GM21390 (cell line): ENCODE results near the gene STKLD1.
"Not testable (repeated sequence)": the region's sequence is repeated elsewhere in the genome, so short reads cannot be mapped to it uniquely, and the experiment has no call there.

Experiments
- ATAC-seq: cut with Tn5 transposase; IDR thresholded peaks from one replicate; pipeline ENCODE4 v1.9.1; 2021; ENCODE audit not compliant: unreplicated experiment

The STKLD1 gene

DNA sequence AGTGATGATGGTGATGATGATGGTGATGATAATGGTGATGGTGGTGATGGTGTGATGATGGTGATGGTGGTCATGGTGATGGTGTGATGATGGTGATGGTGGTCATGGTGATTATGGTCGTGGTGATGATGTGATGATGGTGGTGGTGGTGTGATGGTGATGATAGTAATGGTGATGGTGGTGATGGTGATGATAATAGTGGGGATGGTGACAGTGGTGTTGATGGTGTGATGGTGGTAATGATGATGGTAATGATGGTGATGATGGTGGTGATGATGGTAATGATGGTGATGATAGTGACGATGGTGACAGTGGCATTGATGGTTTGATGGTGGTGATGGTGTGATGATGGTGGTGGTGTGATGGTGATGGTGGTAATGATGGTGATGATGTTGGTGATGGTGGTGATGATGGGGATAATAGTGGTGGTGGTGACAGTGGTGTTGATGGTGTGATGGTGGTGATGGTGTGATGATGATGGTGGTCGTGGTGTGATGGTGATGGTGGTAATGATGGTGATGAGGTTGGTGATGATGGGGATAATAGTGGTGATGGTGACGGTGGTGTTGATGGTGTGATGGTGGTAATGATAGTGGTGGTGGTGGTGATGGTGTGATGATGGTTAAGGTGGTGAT is 6.5 kb downstream of the STKLD1 start:
- ATAC-seq: no peak

GRCh38 chr9:133383438-133383837 is 7.3 kb downstream of the STKLD1 start:
- no peak for ATAC-seq

DNA sequence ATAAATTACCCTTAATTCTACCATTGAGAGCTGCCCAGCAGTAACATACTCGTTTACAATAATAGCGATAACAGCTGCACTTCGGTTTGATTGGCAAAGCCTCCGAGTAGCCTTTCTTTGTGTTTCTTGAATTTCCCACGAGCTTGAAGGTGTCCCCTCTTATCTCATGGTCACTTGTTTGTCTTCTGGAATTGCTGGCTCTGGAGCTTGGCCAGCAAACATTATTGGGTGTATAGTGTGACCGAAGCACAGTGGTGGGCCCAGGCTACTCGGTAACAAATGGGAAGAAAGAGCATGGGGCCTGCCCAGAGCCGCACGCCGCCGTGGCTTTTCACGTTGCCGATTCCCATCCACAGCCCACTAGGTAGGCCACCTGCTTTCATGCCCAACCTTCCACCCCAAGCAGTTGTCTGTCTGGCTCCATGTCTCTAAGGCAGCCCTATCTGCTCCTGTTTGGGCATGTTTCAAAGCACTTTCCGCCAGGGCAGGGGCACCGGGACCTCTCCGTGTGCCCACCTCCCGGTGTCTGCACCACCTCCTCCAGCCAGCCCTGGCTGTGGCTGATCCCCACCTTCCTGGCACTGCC is 8.7 kb downstream of the STKLD1 start:
- no peak for ATAC-seq

GRCh38 chr9:133385452-133385851 is 9.3 kb downstream of the STKLD1 start:
- no peak for ATAC-seq

- no peak for ATAC-seq
These were observed 10.2 kb downstream of the STKLD1 start for GRCh38 chr9:133386338-133386737.

DNA sequence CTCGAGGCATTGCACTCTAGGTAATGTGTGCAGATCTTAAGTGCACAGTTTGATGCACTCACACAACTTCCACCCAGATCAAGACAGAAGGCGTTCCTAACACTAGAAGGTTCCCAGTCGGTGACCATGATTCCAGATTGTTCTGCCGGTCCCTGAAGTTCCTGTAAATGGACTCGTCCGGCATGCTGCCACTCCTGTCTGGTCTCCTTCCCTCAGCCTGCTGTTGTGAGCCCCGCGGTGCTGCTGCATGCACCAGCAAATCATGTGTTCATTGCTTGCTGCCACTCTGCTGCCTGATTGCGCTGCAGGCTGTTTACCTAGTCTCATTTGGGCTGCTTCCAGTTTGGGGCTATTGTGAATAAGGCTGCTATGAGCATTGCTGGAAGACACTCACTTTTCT is 11.5 kb downstream of the STKLD1 start:
- ATAC-seq: no peak

- ATAC-seq: no peak
These were observed 12.9 kb downstream of the STKLD1 start for GRCh38 chr9:133389025-133389557.

- no peak for ATAC-seq
These were observed 13.4 kb downstream of the STKLD1 start for GRCh38 chr9:133389562-133389961.

GRCh38 chr9:133390713-133391112 is 14.5 kb downstream of the STKLD1 start:
- no peak for ATAC-seq

GRCh38 chr9:133391449-133391848 is 15.3 kb downstream of the STKLD1 start:
- ATAC-seq: not testable (repeated sequence)

DNA sequence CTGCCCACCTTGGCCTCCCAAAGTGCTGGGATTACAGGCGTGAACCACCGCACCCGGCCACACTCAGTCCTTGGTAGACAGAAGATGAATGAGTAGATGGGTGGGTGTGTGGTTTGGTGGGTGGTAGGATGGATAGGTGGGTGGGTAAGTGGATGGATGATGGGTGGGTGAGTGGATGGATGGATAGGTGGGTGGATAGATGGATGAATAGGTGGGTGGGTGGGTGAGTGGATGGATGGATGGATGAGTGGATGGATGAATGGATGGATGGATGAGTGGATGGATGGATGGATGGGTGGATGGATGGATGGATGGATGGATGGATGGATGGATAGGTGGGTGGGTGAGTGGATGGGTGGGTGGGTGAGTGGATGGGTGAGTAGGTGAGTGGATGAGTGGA is 16.1 kb downstream of the STKLD1 start:
- not testable (repeated sequence) for ATAC-seq

GRCh38 chr9:133393399-133393798 is 17.2 kb downstream of the STKLD1 start:
- no peak for ATAC-seq

DNA sequence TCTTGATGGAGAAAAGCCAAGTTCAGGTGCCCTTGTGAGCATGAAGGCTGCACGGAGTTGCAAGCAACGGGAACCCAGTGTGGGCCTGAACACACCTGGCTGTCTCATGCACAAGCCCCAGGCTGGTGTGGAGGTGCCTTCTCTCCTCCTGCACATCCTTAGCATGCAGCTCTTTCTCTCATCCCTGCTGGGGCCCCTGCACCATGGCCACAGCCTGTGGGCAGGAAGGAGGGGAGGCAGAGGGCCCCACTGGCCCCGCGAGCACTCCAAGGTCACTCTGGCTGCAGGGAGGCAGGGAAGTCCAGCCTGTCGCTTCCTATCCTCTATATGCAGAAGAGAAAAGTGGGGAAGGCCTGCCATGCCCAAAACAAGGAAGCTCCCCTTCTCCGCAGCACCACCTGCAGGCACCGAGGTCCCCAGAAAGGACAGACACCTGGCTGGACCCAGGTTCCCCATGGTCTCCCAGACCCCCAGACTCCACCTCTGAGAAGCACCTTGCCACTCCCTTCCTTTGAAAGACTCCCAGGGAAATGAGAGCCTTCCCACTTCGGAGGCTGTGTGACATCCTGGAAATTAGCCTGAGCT is 18.6 kb downstream of the STKLD1 start:
- ATAC-seq: no peak

DNA sequence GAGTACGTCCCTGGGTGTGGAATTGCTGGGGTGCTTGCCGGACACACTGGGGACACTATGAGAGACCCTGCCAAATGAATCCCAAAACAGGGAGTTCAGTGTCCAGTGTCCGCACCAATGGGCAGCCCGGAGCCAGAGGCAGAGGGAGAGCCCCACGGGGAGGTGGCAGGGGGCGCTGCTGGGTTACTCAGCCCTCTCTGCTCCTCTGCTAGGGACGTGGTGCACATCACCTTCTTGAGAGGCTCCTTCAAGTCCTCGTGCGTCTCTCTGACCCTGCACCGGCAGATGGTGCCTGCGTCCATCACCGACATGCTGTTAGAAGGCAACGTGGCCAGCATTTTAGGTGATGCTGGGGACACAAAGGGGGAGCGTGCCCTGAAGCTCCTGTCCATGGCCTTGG is 20.8 kb downstream of the STKLD1 start:
- ATAC-seq: no peak

DNA sequence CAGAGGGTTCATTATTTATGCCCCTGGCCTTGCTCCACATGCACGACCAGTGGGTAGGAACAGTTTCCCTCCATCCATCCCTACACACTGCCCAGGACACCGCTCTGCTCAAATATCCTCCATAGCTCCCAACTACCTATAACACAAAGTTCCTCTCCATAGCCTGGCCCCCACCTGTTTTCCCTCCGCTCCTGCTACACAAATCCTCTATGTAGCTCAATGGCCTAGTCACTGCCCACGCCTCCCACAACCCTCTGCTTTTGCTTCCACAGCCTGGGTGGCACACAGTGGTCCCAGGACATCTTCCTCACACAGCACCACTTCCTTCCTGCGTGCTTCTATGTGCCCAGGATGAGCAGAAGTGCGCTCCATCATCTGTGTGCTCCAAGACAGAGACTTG is 21.2 kb downstream of the STKLD1 start:
- no peak for ATAC-seq

DNA sequence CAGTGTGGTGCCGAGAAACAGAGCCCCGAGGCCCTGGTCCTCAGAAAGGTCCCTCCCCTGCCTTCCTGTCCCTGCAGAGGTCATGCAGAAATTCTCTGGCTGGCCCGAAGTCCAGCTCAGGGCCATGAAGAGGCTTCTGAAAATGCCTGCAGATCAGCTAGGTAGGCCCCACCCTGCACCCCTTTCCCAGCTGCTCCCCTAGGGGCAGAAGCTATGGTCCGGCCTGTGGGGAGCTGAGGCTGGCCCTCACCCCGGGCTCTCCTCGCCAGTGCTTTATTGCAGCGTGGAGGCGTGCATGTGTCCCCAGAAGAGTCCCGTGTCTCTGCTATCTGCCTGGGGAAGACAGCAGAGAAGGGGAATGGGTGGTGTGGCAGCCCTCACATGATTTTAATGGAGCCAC is 21.7 kb downstream of the STKLD1 start:
- ATAC-seq: no peak

DNA sequence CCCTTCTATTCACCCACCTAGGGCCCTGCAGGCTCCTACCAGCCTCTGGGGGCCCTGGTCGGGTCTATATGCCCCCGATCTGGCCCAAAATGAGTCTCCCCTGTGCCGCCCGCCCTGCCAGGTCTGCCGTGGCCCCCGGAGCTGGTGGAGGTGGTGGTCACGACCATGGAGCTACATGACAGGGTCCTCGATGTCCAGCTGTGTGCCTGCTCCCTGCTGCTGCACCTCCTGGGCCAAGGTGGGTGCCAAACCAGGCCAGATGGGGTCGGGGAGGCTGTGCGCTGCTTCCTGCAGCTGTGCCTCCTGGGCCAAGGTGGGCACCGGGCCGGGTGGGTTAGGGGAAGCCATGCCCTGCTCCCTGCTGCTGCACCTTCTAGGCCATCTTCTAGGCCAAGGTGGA is 24.1 kb downstream of the STKLD1 start:
- no peak for ATAC-seq

DNA sequence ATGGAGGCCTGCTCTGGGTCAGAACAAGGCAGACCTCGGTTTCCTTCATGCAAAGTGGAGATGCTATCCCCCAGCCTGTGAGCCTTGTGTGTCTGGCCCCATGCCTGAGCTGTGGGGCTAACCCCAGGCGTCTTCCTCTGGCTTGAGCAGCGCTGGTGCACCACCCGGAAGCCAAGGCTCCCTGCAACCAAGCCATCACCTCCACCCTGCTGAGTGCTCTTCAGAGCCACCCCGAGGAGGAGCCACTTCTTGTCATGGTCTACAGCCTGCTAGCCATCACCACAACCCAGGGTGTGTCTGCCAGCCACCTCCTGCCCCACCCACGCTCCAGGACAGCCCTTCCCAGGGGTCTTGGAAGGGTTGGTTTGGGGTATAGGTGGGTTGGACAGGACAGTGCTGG is 25.4 kb downstream of the STKLD1 start:
- no peak for ATAC-seq

DNA sequence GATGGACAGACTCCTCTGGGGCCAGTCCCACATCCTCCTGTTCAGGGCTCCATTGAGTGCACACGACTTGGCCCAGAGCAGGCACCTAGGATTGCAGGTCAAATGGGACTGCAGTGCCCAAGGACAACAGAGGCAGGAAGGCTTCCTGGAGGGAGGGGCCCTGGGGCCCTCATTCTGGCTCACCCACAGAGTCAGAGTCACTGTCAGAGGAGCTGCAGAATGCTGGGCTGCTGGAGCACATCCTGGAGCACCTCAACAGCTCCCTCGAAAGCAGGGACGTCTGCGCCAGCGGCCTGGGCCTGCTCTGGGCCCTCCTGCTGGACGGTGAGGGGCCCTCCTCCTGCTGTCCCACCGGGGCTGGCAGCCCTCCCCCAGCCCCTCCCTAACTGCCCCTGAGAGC is 26.5 kb downstream of the STKLD1 start:
- no peak for ATAC-seq

DNA sequence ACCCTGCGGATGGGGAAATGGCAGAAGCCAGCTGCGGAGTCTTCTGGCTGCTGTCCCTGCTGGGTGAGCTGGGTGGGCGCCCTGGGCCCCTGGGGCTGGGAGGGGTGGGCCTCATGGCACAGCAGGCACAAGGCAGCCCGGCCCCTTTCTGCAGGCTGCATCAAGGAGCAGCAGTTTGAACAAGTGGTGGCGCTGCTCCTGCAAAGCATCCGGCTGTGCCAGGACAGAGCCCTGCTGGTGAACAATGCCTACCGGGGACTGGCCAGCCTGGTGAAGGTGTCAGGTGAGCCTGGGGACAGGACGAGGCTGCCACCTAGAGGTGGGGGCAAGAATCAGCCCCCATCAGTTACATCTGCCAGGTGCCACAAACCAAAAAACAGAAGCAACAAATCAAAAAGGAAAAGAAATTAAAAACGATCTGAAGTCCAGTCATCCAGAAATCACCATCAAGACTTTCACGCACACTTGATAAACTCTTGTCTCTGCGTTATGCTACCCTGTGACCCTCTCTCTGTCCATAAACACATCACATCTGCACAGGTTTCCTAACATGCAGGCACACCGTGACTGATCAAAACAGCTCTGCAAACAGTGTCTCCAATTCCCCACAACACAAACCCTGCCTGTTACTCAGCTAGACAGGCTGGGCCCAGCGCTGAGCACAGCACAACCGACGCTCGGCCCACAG is 27.7 kb downstream of the STKLD1 start:
- ATAC-seq: no peak

DNA sequence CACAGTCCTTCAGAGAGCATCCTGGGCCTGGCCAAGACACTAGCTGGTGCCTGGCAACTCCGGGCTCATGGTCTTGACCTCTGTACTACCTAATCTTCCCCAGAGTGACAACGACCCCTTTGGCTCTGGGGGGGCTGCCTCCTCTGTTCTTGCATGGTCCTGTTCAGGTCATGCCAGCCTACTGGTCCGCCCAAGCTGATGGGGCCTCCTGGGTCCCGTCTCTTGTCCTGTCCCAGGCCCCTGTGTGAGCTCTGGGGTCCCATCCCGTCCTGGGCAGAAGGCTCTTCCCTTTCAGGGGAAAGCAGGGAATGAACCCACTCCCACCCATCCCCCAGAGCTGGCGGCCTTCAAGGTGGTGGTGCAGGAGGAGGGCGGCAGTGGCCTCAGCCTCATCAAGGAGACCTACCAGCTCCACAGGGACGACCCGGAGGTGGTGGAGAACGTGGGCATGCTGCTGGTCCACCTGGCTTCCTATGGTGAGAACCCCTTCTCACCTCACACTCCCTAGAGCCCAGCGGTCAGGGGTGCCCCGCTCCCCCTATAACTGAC is 28.4 kb downstream of the STKLD1 start:
- ATAC-seq: no peak
